Measurements from ENCODE around the gene OPN1LW.
"Not testable (repeated sequence)": the region's sequence is repeated elsewhere in the genome, so short reads cannot be mapped to it uniquely, and the experiment has no call there.

DNA sequence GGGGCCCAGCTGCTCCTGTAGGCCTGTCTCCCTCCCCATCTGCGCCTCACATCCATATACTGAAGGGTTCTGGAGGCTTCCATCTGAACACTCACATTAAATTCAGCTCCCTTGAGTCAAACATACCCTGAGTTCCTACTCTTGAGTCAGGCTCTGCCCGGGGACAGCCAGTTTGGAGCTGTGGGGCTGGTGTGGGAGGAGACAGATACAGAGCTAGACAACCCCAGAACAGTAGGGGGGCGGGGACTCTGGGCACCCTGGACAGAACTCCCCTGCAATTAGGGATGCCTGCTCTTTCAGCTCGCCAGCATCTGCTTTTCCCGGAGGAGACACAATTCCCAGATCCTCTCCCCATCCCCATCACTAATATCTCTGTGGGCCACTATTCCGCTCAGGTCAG lies 7.0 kb downstream of the OPN1LW start:
- TF ChIP-seq, protein P1, sequence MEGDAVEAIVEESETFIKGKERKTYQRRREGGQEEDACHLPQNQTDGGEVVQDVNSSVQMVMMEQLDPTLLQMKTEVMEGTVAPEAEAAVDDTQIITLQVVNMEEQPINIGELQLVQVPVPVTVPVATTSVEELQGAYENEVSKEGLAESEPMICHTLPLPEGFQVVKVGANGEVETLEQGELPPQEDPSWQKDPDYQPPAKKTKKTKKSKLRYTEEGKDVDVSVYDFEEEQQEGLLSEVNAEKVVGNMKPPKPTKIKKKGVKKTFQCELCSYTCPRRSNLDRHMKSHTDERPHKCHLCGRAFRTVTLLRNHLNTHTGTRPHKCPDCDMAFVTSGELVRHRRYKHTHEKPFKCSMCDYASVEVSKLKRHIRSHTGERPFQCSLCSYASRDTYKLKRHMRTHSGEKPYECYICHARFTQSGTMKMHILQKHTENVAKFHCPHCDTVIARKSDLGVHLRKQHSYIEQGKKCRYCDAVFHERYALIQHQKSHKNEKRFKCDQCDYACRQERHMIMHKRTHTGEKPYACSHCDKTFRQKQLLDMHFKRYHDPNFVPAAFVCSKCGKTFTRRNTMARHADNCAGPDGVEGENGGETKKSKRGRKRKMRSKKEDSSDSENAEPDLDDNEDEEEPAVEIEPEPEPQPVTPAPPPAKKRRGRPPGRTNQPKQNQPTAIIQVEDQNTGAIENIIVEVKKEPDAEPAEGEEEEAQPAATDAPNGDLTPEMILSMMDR (IDR thresholded peaks at IDR 0.05 in 8 of 11, conservative IDR thresholded peaks at IDR 0.05 in 3 of 11): not testable (repeated sequence)
- not testable (repeated sequence) for TF ChIP-seq POLR2A (IDR thresholded peaks at IDR 0.05)
